GM21390 (cell line): ENCODE measurements around the gene CFAP92.

Experiments used
- ATAC-seq: cut with Tn5 transposase; IDR thresholded peaks from one replicate; pipeline ENCODE4 v1.9.1; 2021; ENCODE audit not compliant: unreplicated experiment

CFAP92 gene

GRCh38 chr3:128988286-128988685 lies 5.6 kb downstream of the CFAP92 start:
- no peak for ATAC-seq

DNA sequence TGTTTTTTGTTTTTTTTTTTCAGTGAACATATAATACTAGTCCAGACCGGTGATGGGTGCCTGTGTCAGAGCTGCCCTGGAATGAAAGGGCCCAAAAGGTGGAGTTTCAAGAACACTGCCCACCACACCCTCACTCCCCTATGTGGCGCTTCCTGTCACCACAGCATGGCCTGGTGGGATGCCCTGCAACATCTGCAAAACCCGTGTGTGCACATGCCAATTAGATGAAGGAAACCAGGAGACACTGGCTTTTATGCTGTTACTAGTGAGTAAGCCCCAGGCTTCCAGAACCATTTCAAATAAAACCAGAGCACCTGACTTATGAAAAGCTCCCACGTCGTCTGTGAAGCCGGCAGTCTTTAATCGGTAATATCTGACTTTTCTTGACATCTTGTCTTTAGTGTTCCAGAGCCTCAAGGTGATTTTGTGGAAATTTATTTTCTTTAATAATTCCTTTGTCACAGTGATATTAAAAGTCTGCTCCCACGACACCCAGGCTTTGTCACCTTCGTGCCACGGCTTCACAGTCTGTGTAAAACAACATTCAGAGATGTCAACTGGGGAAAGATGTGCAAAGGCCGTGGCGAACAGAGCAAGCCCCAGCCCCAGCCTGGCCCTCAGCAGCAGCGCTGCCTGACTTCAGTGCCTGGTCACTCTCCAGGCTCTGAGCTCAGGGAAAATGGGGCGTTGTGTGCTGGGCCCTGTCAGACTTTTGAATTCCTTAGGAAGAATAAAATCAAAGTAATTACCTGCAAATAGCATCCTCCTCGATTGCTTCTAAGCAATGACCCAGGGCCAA lies 6.4 kb downstream of the CFAP92 start:
- ATAC-seq = no peak

DNA sequence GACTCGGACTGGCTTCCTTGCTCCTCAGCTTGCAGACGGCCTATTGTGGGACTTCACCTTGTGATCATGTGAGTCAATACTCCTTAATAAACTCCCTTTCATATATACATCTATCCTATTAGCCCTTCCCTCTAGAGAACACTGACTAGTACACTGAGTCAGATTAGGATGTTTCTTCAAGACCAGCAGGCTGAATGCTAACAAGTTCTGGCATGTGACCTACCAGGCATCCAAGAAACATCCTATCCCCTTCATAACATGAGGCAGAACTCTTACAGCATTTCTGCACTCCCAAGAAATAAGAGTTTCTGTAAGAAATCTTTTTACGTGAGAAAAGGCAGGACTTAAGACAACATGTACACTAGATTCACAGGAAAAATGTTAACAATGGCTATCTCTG lies 9.3 kb downstream of the CFAP92 start:
- ATAC-seq = no peak

DNA sequence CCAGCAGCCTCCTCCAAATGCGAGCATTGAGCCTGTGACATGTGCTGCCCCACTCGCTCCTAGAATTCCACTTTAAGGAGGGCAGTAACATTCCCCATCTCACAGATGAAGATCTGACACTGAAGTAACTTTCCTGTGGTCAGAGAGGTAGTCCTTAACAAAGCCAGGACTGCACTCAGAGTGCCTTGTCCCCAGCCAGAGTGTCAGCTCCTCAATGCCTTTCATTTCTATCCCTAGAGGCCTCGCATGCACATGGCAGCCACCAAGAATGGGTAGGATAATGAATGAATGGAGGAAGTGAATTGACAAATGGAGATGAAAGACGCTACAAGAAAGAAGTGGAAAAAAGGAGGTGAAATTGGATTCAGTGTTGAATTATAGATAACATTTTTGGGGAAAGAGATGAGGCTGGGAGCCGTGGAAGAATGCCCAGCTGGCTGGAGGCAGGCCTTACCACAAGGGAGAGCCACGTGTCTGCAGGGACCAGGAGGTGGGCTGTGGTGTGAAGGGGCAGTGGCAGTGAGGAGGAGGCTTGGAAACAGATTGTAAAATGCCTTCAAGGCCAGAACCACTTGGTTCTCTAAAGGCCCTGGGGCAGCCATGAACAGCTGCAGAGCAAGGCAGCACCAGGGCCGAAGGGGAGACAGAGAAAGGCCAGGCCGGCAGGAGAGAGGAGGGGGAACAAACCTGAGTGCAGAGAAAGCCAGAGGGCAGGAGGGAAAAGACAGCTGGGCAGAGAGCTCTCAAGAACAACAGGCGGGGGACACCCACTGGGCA lies 10.4 kb downstream of the CFAP92 start:
- ATAC-seq = no peak

- ATAC-seq = no peak
Observed at GRCh38 chr3:128975276-128975675, 18.6 kb downstream of the CFAP92 start.

DNA sequence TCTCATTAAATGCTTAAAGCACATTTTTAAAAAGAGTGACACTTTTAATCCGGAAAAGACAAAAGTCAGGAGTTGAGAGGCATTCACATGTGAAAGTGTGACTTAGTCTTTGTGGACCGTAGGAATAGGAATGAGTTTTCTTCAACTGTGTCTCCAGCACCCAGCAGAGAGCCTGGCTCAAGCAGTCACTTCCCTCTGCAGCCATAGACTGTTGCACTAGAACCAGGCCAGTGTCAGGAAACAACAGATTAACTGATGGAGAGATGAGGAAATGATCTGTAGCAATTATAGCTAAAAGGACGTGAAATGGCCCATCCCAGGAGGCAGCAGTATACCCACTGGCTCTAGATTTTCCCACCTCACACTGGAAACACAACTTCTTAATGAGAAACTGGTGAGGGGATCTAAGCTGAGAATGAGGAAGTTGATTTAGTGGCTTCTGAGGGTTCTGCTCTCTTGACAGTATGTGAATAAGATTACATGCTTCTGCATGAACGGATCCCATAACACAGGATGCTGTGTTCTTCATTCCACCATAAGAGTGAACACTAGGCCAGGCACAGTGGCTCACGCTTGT lies 19.8 kb downstream of the CFAP92 start:
- ATAC-seq = no peak

DNA sequence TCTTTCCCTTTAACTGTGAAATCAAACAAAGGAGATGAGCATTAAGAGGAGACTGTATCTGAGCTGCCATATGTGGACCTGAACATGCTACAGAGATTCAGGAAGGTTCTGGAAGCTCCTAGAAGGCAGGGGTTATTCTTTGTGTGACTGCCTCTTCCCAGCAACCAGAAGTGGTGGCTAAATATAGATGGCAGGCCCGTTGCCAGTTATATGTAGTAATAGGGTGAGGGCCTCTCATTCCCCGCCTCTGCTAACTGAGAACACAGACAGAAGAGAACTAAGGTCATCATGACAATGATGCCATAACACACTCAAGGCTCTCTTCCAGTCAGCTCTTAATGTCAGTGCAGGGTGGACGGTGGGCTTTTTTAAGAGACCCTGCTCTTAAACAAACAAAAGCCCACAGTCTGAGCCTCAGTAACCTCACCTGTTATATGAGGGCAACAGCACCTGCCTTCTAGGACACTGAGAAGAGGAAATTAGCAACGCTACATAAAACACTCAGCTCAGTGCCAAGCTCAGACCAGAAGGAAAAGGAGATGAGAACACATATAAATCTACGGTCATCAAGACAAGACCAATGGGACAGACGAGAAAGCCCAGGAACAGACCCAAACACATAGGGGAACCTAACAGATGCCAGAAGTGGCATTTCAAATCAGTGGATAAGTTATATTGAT lies 22.3 kb downstream of the CFAP92 start:
- ATAC-seq = no peak

DNA sequence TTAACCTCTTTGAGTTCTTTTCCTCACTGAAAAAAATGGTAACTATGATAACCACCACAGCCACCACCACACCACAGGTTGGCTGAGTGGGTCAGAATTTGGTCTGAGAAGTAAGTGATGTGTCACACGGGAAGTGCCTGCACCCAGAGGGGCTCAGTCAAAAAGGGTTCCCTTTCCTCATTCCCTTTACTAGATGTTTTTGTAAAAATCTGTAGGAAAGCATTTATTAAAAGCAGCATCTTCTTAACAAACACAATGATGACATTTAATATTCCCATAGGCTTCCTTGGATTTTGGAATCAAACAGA lies 23.2 kb downstream of the CFAP92 start:
- ATAC-seq = no peak

GRCh38 chr3:128969993-128970739 lies 23.7 kb downstream of the CFAP92 start:
- ATAC-seq = no peak

- no peak for ATAC-seq
Observed at GRCh38 chr3:128967748-128968355, 26.0 kb downstream of the CFAP92 start.

DNA sequence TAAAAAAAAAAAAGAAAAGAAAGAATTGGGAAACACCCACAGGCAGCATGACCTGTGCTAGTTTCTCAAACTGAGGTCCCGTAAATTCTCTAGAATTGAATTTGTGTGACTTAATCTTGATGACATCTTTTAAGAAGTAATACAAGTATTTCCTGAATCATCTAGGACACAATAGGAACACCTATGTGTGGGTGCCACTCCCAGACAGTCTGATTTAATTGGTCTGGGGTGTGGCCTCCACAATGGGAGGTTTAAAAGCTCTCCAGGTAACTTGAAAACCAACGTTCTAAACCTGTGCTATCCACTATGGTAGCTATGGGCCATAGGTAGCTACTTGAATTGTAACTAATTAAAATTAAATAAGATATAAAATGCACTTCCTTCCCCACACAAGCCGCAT lies 28.1 kb downstream of the CFAP92 start:
- ATAC-seq = no peak

GRCh38 chr3:128965280-128965679 lies 28.6 kb downstream of the CFAP92 start:
- ATAC-seq = no peak

GRCh38 chr3:128956440-128956839 lies 37.4 kb downstream of the CFAP92 start:
- no peak for ATAC-seq

DNA sequence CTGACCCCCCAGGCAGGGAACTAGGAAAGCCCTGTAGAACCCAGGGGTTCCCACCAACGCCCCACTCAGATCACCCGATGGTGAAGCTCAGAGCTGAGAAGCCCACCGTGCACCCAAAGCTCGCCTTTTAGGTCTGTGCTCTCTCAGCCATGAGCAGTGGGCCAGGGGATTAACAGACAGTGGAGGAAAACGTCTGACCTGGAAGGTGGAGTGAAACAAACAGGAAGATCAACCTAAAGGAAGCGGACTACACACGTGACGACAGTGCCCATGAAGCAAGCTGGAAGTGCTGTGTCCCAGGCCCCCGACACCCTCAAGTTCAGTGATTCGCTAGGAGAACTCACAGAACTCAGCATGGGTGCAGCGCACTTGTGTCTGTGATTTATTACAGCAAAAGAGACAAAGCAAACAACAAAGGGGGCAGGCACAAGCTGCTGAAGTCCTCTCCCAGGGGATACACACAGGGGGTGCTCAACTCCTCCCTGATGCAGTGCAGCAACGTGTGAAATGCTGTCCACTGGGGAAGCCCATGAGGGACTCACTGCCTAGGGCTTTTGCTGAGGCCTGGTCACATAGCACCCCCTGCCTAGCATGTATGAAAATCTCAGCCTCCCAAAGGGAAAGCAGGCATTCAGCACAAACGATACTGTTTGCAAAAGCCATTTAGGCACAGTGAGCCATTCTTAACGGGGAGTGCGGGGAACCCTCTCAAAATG lies 43.5 kb downstream of the CFAP92 start:
- ATAC-seq = no peak

DNA sequence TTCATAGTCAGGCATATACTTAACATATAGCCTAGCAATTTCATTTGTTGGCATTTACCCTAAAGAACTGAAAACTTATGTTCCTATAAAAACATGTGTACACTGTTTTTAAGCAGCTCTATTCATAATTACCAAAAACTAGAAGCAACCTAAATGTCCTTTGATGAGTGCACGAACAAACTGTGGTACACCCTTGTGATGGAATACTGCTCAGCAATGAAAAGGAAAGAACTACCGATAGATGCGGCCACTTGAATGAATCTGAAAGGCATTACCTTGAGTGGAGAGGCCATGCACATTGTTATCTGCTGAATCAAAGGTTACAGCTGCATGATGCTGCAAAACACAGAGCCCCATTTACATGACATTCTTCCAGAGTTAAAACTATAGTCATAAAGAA lies 44.7 kb downstream of the CFAP92 start:
- no peak for ATAC-seq

GRCh38 chr3:128946411-128946810 lies 47.5 kb downstream of the CFAP92 start:
- ATAC-seq = no peak

- no peak for ATAC-seq
Observed at GRCh38 chr3:128945878-128946175, 48.0 kb downstream of the CFAP92 start.

GRCh38 chr3:128945041-128945877 lies 48.6 kb downstream of the CFAP92 start:
- no peak for ATAC-seq
